ENCODE data around the gene PLSCR3. TPM values are rescaled to one million over a fixed set of nuclear protein-coding genes. Genes with fewer than 3 reads are reported as not detected.

The PLSCR3 gene
- total RNA-seq, 6 experiments from 2014 or later, result 5.5 to 8.9 (median 6.4) TPM

- 86% methylated on average over 17 of the region's 25 CpGs for WGBS (ENCODE audit: insufficient coverage, low coverage, low lambda C conversion rate, missing lambda C conversion rate)
- H3K4me3 ChIP-seq, result no peak overlapping the region
- no peak overlapping the region for H3K27ac ChIP-seq
- TF ChIP-seq POLR2A (IDR thresholded peaks at IDR 0.05) (no peak), CTCF (IDR thresholded peaks at IDR 0.05) (no peak)
- DNase-seq (no peak), ATAC-seq (no peak)
- H3K27me3 ChIP-seq, result no peaks in the 10 kb centered on the region
- intact Hi-C loops (cut with DNase I), result no loop called here
- no peaks in the 10 kb centered on the region for H3K9me3 ChIP-seq
- H3K4me1 ChIP-seq, result no peaks in the 10 kb centered on the region
- H3K36me3 ChIP-seq, result no peaks in the 10 kb centered on the region
Observed at GRCh38 chr17:7410634-7411426, 16.5 kb upstream of the PLSCR3 start.

GRCh38 chr17:7409716-7410115 lies 15.4 kb upstream of the PLSCR3 start:
- no peaks in the 10 kb centered on the region for H3K4me1 ChIP-seq
- H3K27ac ChIP-seq, result no peak overlapping the region
- H3K36me3 ChIP-seq, result no peaks in the 10 kb centered on the region
- intact Hi-C loops (cut with DNase I), result no loop called here
- 99% methylated on average over 6 of the region's 6 CpGs for WGBS (ENCODE audit: insufficient coverage, low coverage, low lambda C conversion rate, missing lambda C conversion rate)
- no peaks in the 10 kb centered on the region for H3K9me3 ChIP-seq
- TF ChIP-seq CTCF (IDR thresholded peaks at IDR 0.05) (no peak), POLR2A (IDR thresholded peaks at IDR 0.05) (no peak)
- H3K27me3 ChIP-seq, result no peaks in the 10 kb centered on the region
- no peak for ATAC-seq
- no peak overlapping the region for H3K4me3 ChIP-seq
- DNase-seq, result no peak

GRCh38 chr17:7408863-7409262 lies 14.5 kb upstream of the PLSCR3 start:
- Histone ChIP-seq H3K4me3 (no peak overlapping the region), H3K9me3 (no peaks in the 10 kb centered on the region), H3K36me3 (no peaks in the 10 kb centered on the region), H3K4me1 (no peaks in the 10 kb centered on the region), H3K27ac (no peak overlapping the region), H3K27me3 (no peaks in the 10 kb centered on the region)
- intact Hi-C loops (cut with DNase I), result no loop called here
- ATAC-seq (no peak), DNase-seq (no peak)
- 91% methylated on average over 5 of the region's 6 CpGs for WGBS (ENCODE audit: insufficient coverage, low coverage, low lambda C conversion rate, missing lambda C conversion rate)
- no peak for TF ChIP-seq CTCF (IDR thresholded peaks at IDR 0.05)
- no peak for TF ChIP-seq POLR2A (IDR thresholded peaks at IDR 0.05)

- no peak overlapping the region for H3K4me3 ChIP-seq
- no peak for ATAC-seq
- H3K4me1 ChIP-seq, result no peaks in the 10 kb centered on the region
- no peaks in the 10 kb centered on the region for H3K9me3 ChIP-seq
- no peaks in the 10 kb centered on the region for H3K36me3 ChIP-seq
- no peaks in the 10 kb centered on the region for H3K27me3 ChIP-seq
- H3K27ac ChIP-seq, result no peak overlapping the region
- no peak for DNase-seq
- WGBS (ENCODE audit: insufficient coverage, low coverage, low lambda C conversion rate, missing lambda C conversion rate), result 97% methylated on average over 5 of the region's 58 CpGs
- no peak for TF ChIP-seq CTCF (IDR thresholded peaks at IDR 0.05)
- TF ChIP-seq POLR2A (IDR thresholded peaks at IDR 0.05), result no peak
- intact Hi-C loops (cut with DNase I), result no loop called here
Observed at GRCh38 chr17:7408252-7408727, 14.0 kb upstream of the PLSCR3 start.

All from right lobe of liver (tissue), 6 donors.